ENCODE measurements around the gene CHD3.

Gene CHD3

GRCh38 chr17:7888184-7888920 is at the start of gene CHD3:
Gene CHD3, plus strand, starts transcription at chr17:7888789. Its CDS starts 212 bp downstream, at chr17:7889001.
- peak; percentile 94 for DNase-seq

GRCh38 chr17:7839190-7839875 is 49.3 kb upstream of the CHD3 start:
- DNase-seq: no peak

GRCh38 chr17:7839876-7840261 is 48.7 kb upstream of the CHD3 start:
- peak; percentile 56 for DNase-seq

- DNase-seq: no peak
Measured at GRCh38 chr17:7840441-7840840, 48.1 kb upstream of the CHD3 start.

- DNase-seq: no peak
Measured at GRCh38 chr17:7840875-7841274, 47.7 kb upstream of the CHD3 start.

GRCh38 chr17:7841396-7841914 is 47.1 kb upstream of the CHD3 start:
- peak; percentile 97 for DNase-seq

GRCh38 chr17:7841915-7842379 is 46.6 kb upstream of the CHD3 start:
- DNase-seq: peak; percentile 96

- DNase-seq: peak; percentile 96
Measured at GRCh38 chr17:7842380-7843256, 46.0 kb upstream of the CHD3 start.

GRCh38 chr17:7843257-7843535 is 45.4 kb upstream of the CHD3 start:
- DNase-seq: no peak

GRCh38 chr17:7843536-7844291 is 44.9 kb upstream of the CHD3 start:
- peak; percentile 98 for DNase-seq

GRCh38 chr17:7844292-7845154 is 44.1 kb upstream of the CHD3 start:
- DNase-seq: peak; percentile 99

- DNase-seq: no peak
Measured at GRCh38 chr17:7845359-7846062, 43.1 kb upstream of the CHD3 start.

- no peak for DNase-seq
Measured at GRCh38 chr17:7846063-7846735, 42.4 kb upstream of the CHD3 start.

- no peak for DNase-seq
Measured at GRCh38 chr17:7846765-7847661, 41.6 kb upstream of the CHD3 start.

- DNase-seq: no peak
Measured at GRCh38 chr17:7848131-7848579, 40.4 kb upstream of the CHD3 start.

GRCh38 chr17:7848739-7849129 is 39.9 kb upstream of the CHD3 start:
- no peak for DNase-seq

GRCh38 chr17:7849130-7849750 is 39.3 kb upstream of the CHD3 start:
- no peak for DNase-seq

GRCh38 chr17:7849751-7850504 is 38.7 kb upstream of the CHD3 start:
- DNase-seq: no peak

All from DMS53 (cell line).